IMR-90 (cell line): ENCODE measurements around the gene PLCB4. TPM values are rescaled to one million over a fixed set of nuclear protein-coding genes. Genes with fewer than 3 reads are reported as not detected.

Experiments
- ATAC-seq: fragments of 200-7000 bp; cut with Tn5 transposase; 2 replicates; pipeline ENCODE4 v1.9.1; 2020; ENCODE audit warnings: low read depth, mild to moderate bottlenecking, moderate library complexity
- BruUV-seq: library from RNA; stranded (reverse); fragments of 400-500 nt; replicated peaks from 2 replicates; lab custom pipeline; 2021; lab: Mats Ljungman, UMichigan
- CTCF ChIA-PET: fragments of 300-600 bp; formaldehyde crosslinking; extraction: SDS; loops from one replicate; lab custom pipeline; 2021; ENCODE audit warnings: antibody characterized with exemption; lab: Yijun Ruan, JAX
- POLR2A ChIA-PET: fragments of 300-600 bp; sonication (Branson Sonifier 250); formaldehyde crosslinking; loops from one replicate; lab custom pipeline; 2022; ENCODE audit warnings: antibody characterized with exemption; ENCODE audit not compliant: unreplicated experiment; lab: Charles Lee
- DNase-seq: peaks from one replicate; pipeline ENCODE4 v3.0.0; 2013
- H2AFZ ChIP-seq: replicated peaks from 2 replicates; pipeline ENCODE3; 2013; ENCODE audit warnings: low read length, mild to moderate bottlenecking; ENCODE audit not compliant: poor library complexity
- H2AK5ac ChIP-seq: 2 replicates; pipeline ENCODE4 v1.6.1; 2013; ENCODE audit warnings: low read depth, low read length, inconsistent platforms
- H2AK9ac ChIP-seq: replicated peaks from 2 replicates; pipeline ENCODE3; 2013; ENCODE audit warnings: mild to moderate bottlenecking, low read depth, low read length, moderate library complexity; ENCODE audit not compliant: poor library complexity
- H2BK120ac ChIP-seq: 2 replicates; pipeline ENCODE4 v1.6.1; 2013; ENCODE audit warnings: low read depth, low read length, inconsistent platforms
- H2BK15ac ChIP-seq: 3 replicates; pipeline ENCODE4 v1.6.1; 2013; ENCODE audit warnings: low read depth, low read length, inconsistent platforms
- H2BK20ac ChIP-seq: 2 replicates; pipeline ENCODE4 v1.6.1; 2013; ENCODE audit warnings: low read depth, mild to moderate bottlenecking, inconsistent platforms, low read length, moderate library complexity
- H2BK5ac ChIP-seq: 2 replicates; pipeline ENCODE4 v1.6.1; 2013; ENCODE audit warnings: mild to moderate bottlenecking, low read depth, low read length, inconsistent platforms; ENCODE audit not compliant: poor library complexity, severe bottlenecking
- H3K14ac ChIP-seq: replicated peaks from 2 replicates; pipeline ENCODE4 v1.6.1; 2013; ENCODE audit warnings: low read depth, low read length, inconsistent platforms
- H3K18ac ChIP-seq: 2 replicates; pipeline ENCODE4 v1.6.1; 2013; ENCODE audit warnings: low read depth, low read length, control low read depth
- H3K23ac ChIP-seq: 2 replicates; pipeline ENCODE4 v1.6.1; 2013; ENCODE audit warnings: low read depth, low read length, inconsistent platforms
- H3K27ac ChIP-seq: 2 replicates; pipeline ENCODE4 v1.5.1; 2013; ENCODE audit warnings: mild to moderate bottlenecking, control low read depth, low read length; ENCODE audit not compliant: insufficient read depth
- H3K27me3 ChIP-seq: 2 replicates; pipeline ENCODE4 v1.6.1; 2013; ENCODE audit warnings: low read length; ENCODE audit not compliant: control insufficient read depth, insufficient read depth
- H3K36me3 ChIP-seq: 2 replicates; pipeline ENCODE4 v1.6.1; 2013; ENCODE audit warnings: low read length, mixed read lengths; ENCODE audit not compliant: control insufficient read depth, insufficient read depth
- H3K4ac ChIP-seq: 2 replicates; pipeline ENCODE4 v1.6.1; 2013; ENCODE audit warnings: low read depth, low read length, inconsistent platforms
- H3K4me1 ChIP-seq: 2 replicates; pipeline ENCODE4 v1.6.1; 2013; ENCODE audit warnings: low read length, mixed read lengths; ENCODE audit not compliant: control insufficient read depth, insufficient read depth
- H3K4me2 ChIP-seq: 2 replicates; pipeline ENCODE4 v1.6.1; 2013; ENCODE audit warnings: low read depth, mild to moderate bottlenecking, control low read depth, low read length, moderate library complexity
- H3K4me3 ChIP-seq: 2 replicates; pipeline ENCODE4 v1.5.1; 2013; ENCODE audit warnings: low read depth, mild to moderate bottlenecking, control low read depth, low read length, moderate library complexity; ENCODE audit not compliant: insufficient read depth
- H3K56ac ChIP-seq: 2 replicates; pipeline ENCODE4 v1.6.1; 2013; ENCODE audit warnings: low read length, inconsistent platforms; ENCODE audit not compliant: insufficient read depth; ENCODE audit errors: extremely low read depth
- H3K79me1 ChIP-seq, 2 experiments: 2 replicates each; pipeline ENCODE4 v1.6.1; 2013; ENCODE audit warnings: low read length in 2 of 2, inconsistent platforms in 1 of 2, low read depth in 1 of 2
- H3K9ac ChIP-seq: 2 replicates; pipeline ENCODE4 v1.6.1; 2013; ENCODE audit warnings: low read depth, low read length, control low read depth
- H3K9me1 ChIP-seq: 2 replicates; pipeline ENCODE4 v1.6.1; 2013; ENCODE audit warnings: low read length, inconsistent platforms; ENCODE audit not compliant: insufficient read depth
- H3K9me3 ChIP-seq: 2 replicates; pipeline ENCODE4 v1.6.1; 2013; ENCODE audit warnings: low read length; ENCODE audit not compliant: control insufficient read depth, insufficient read depth
- H4K20me1 ChIP-seq: 2 replicates; pipeline ENCODE4 v1.6.1; 2013; ENCODE audit warnings: low read length, inconsistent platforms; ENCODE audit not compliant: insufficient read depth
- H4K5ac ChIP-seq: 2 replicates; pipeline ENCODE4 v1.6.1; 2013; ENCODE audit warnings: mild to moderate bottlenecking, low read depth, low read length, control low read depth
- H4K8ac ChIP-seq, 2 experiments: 2 replicates each; pipeline ENCODE4 v1.6.1; 2013; ENCODE audit warnings: low read depth in 2 of 2, low read length in 2 of 2, control low read depth in 1 of 2, inconsistent platforms in 1 of 2
- H4K91ac ChIP-seq: 2 replicates; pipeline ENCODE4 v1.6.1; 2013; ENCODE audit warnings: low read depth, low read length, inconsistent platforms; ENCODE audit not compliant: insufficient read depth
- MXI1 ChIP-seq: IDR thresholded peaks from 2 replicates; pipeline ENCODE4 v1.6.1; 2012; ENCODE audit warnings: low read depth, mild to moderate bottlenecking, low read length, moderate library complexity, borderline replicate concordance
- dilution Hi-C: fragments of 300-500 bp; cut with HindIII; formaldehyde crosslinking; loops from one replicate; pipeline ENCODE4 v1.14.3; 2018; ENCODE audit warnings: low sequenced_read_pairs; ENCODE audit not compliant: unreplicated experiment
- in situ Hi-C: fragments of 300-500 bp; cut with MboI; formaldehyde crosslinking; loops from 3 replicates; pipeline ENCODE4 v1.14.3; 2019; ENCODE audit warnings: low sequenced_read_pairs, inconsistent platforms, mixed read lengths
- intact Hi-C: fragments of 100-400 bp; cut with micrococcal nuclease; formaldehyde crosslinking; loops from 2 replicates; pipeline ENCODE4 v1.10.0; 2022
- polyA plus RNA-seq, 3 experiments: library from polyadenylated mRNA; depleted of rRNA; stranded (reverse); fragments of >200 nt; gene quantifications; 2 replicates each; pipeline ENCODE4 v1.2.3, GENCODE V29; 2012; ENCODE audit warnings: low replicate concordance in 1 of 3
- total RNA-seq: library from RNA; depleted of rRNA; stranded (reverse); fragments of >200 nt; gene quantifications from 2 replicates; pipeline ENCODE4 v1.2.3, GENCODE V29; 2012

PLCB4 gene
- total and polyA plus RNA-seq, 2 of the 4 experiments (the other 2 are of a cell fraction): 12.5 to 24.0 TPM

DNA sequence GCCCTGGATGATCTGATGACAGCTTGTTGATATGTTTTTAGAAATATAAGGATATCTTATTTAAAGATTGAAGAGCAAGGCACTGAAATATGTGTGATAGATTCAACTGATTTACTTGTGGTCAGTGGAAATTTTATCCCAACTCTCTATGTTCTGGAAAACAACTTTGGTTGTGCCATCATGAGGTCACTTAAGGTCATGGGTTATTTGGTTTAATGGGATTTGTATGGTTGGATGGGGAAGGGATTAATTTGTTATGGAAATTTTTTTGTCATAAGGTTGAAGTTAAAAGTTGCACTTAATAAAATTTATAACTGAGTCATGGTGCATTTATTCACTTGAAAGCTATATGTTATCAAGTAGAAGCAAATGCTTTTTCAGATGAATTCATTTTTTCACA is 231.2 kb downstream of the PLCB4 start:
- Histone ChIP-seq H3K27ac (no peak overlapping the region), H3K27me3 (no peaks in the 10 kb centered on the region), H2BK5ac (no peak overlapping the region), H3K18ac (no peak overlapping the region), H2BK15ac (no peak overlapping the region), H3K56ac (no peak overlapping the region), H3K79me1 (peaks cover 22 to 54% of the 10 kb centered on the region in 2 experiments), H3K36me3 (no peaks in the 10 kb centered on the region), H2AFZ (no peak overlapping the region), H3K4me2 (no peak overlapping the region), H2BK20ac (no peak overlapping the region), H4K5ac (no peak overlapping the region), H4K91ac (no peak overlapping the region), H3K14ac (no peak overlapping the region), H2AK9ac (no peak overlapping the region), H3K9me1 (peaks cover 9% of the 10 kb centered on the region), H3K4ac (no peak overlapping the region), H2BK120ac (no peak overlapping the region), H4K8ac (no peak overlapping the region), H3K23ac (no peak overlapping the region), H3K9ac (no peak overlapping the region), H2AK5ac (no peak overlapping the region), H4K20me1 (no peaks in the 10 kb centered on the region), H3K4me3 (no peak overlapping the region), H3K4me1 (peaks cover 10% of the 10 kb centered on the region), H3K9me3 (no peaks in the 10 kb centered on the region)
- no peak for DNase-seq
- no peak for TF ChIP-seq MXI1
- ChIA-PET POLR2A (no interaction called here), CTCF (interaction anchor here (0.9 kb wide), 1 partner anchor 540 kb away, joined by 3 read pairs; no protein-coding TSS in a partner anchor)
- in situ Hi-C loops (no loop called here), dilution Hi-C loops (no loop called here), intact Hi-C loops (no loop called here)
- no peak for ATAC-seq
- no TSS peak for BruUV-seq
